Peyer's patch (tissue), 4 donors: ENCODE results near the gene DSN1.

ENCODE experiments used
- CTCF ChIP-seq, 6 experiments: fragments of 450-650 bp in 4 of 6; fragments of 200-600 bp in 2 of 6; sonication (generic) in 1 of 6; IDR thresholded peaks; one replicate each; pipeline ENCODE4 v1.5.1; 2017 to 2019; ENCODE audit warnings: antibody characterized with exemption in 6 of 6, mild to moderate bottlenecking in 3 of 6, moderate library complexity in 1 of 6
- POLR2A ChIP-seq, 2 donors: fragments of 450-650 bp; IDR thresholded peaks; one replicate each; pipeline ENCODE4 v1.5.1; 2017; ENCODE audit warnings: antibody characterized with exemption in 2 of 2, mild to moderate bottlenecking in 2 of 2, moderate library complexity in 2 of 2

GRCh38 chr20:36812594-36813463 lies 39.3 kb upstream of the DSN1 start:
- TF ChIP-seq CTCF (IDR thresholded peaks at IDR 0.05), result no peak
- no peak for TF ChIP-seq POLR2A (IDR thresholded peaks at IDR 0.05)
